ENCODE measurements around the gene SLC23A1. TPM values are rescaled to one million over a fixed set of nuclear protein-coding genes. Genes with fewer than 3 reads are reported as not detected.

Gene SLC23A1
- total RNA-seq, 1 donor from 2014 or later, result not detected

- no peak for DNase-seq (ENCODE audit: low spot score)
These were observed 24.4 kb upstream of the SLC23A1 start for GRCh38 chr5:139407517-139407916.

- DNase-seq (ENCODE audit: low spot score), result no peak
These were observed 23.9 kb upstream of the SLC23A1 start for GRCh38 chr5:139406963-139407362.

- DNase-seq (ENCODE audit: low spot score), result no peak
These were observed 21.4 kb upstream of the SLC23A1 start for GRCh38 chr5:139404484-139404840.

- peak; percentile 99 for DNase-seq (ENCODE audit: low spot score)
These were observed 20.8 kb upstream of the SLC23A1 start, which contains the start of gene SPATA24 for GRCh38 chr5:139403787-139404483. Gene SPATA24 (minus strand): TSS chr5:139404089. CDS start chr5:139404060, 29 bp downstream.

GRCh38 chr5:139403418-139403786 is 20.3 kb upstream of the SLC23A1 start:
- DNase-seq (ENCODE audit: low spot score), result peak; percentile 23

GRCh38 chr5:139402561-139403158 is 19.6 kb upstream of the SLC23A1 start:
- no peak for DNase-seq (ENCODE audit: low spot score)

- no peak for DNase-seq (ENCODE audit: low spot score)
These were observed 18.4 kb upstream of the SLC23A1 start for GRCh38 chr5:139401546-139401945.

GRCh38 chr5:139399501-139400121 is 16.5 kb upstream of the SLC23A1 start:
- DNase-seq (ENCODE audit: low spot score), result no peak

GRCh38 chr5:139397921-139398320 is 14.8 kb upstream of the SLC23A1 start:
- DNase-seq (ENCODE audit: low spot score), result no peak

- no peak for DNase-seq (ENCODE audit: low spot score)
These were observed 13.6 kb upstream of the SLC23A1 start for GRCh38 chr5:139396691-139397090.

- DNase-seq (ENCODE audit: low spot score), result no peak
These were observed 12.9 kb upstream of the SLC23A1 start for GRCh38 chr5:139395844-139396640.

- DNase-seq (ENCODE audit: low spot score), result no peak
These were observed 11.8 kb upstream of the SLC23A1 start, which contains the start of gene PROB1 for GRCh38 chr5:139394654-139395566. Gene PROB1 (minus strand): TSS chr5:139395104. CDS start chr5:139395081, 23 bp downstream.

GRCh38 chr5:139394123-139394653 is 11.1 kb upstream of the SLC23A1 start:
- no peak for DNase-seq (ENCODE audit: low spot score)

- no peak for DNase-seq (ENCODE audit: low spot score)
These were observed 10.5 kb upstream of the SLC23A1 start for GRCh38 chr5:139393497-139394122.

GRCh38 chr5:139392678-139393496 is 9.8 kb upstream of the SLC23A1 start:
- peak; percentile 62 for DNase-seq (ENCODE audit: low spot score)

GRCh38 chr5:139392324-139392677 is 9.2 kb upstream of the SLC23A1 start:
- DNase-seq (ENCODE audit: low spot score), result no peak

GRCh38 chr5:139391570-139392323 is 8.7 kb upstream of the SLC23A1 start:
- DNase-seq (ENCODE audit: low spot score), result no peak
